ENCODE data around the gene KIRREL3.

KIRREL3 gene

GRCh38 chr11:126993599-126993998 lies 7.0 kb downstream of the KIRREL3 start:
- TF ChIP-seq CTCF (IDR thresholded peaks at IDR 0.05; ENCODE audit: control insufficient read depth, insufficient read depth, low read depth, low read length, missing control alignments), result no peak
- H3K4me3 ChIP-seq (ENCODE audit: control insufficient read depth, low read depth, low read length), result no peak overlapping the region
- DNase-seq (ENCODE audit: low read depth), result no peak

GRCh38 chr11:126992804-126993111 lies 7.8 kb downstream of the KIRREL3 start:
- peak overlapping the region; percentile 9 for H3K4me3 ChIP-seq (ENCODE audit: control insufficient read depth, low read depth, low read length)
- no peak for TF ChIP-seq CTCF (IDR thresholded peaks at IDR 0.05; ENCODE audit: control insufficient read depth, insufficient read depth, low read depth, low read length, missing control alignments)
- peak; percentile 85 for DNase-seq (ENCODE audit: low read depth)

- TF ChIP-seq CTCF (IDR thresholded peaks at IDR 0.05; ENCODE audit: control insufficient read depth, insufficient read depth, low read depth, low read length, missing control alignments), result no peak
- H3K4me3 ChIP-seq (ENCODE audit: control insufficient read depth, low read depth, low read length), result peak overlapping the region; percentile 9
- peak; percentile 96 for DNase-seq (ENCODE audit: low read depth)
Observed at GRCh38 chr11:126992065-126992803, 8.3 kb downstream of the KIRREL3 start.

- TF ChIP-seq CTCF (IDR thresholded peaks at IDR 0.05; ENCODE audit: control insufficient read depth, insufficient read depth, low read depth, low read length, missing control alignments), result no peak
- DNase-seq (ENCODE audit: low read depth), result no peak
- no peak overlapping the region for H3K4me3 ChIP-seq (ENCODE audit: control insufficient read depth, low read depth, low read length)
Observed at GRCh38 chr11:126991596-126991995, 9.0 kb downstream of the KIRREL3 start.

- H3K4me3 ChIP-seq (ENCODE audit: control insufficient read depth, low read depth, low read length), result no peak overlapping the region; the same call in 1 of the 2 replicates
- DNase-seq (ENCODE audit: low read depth), result no peak
- no peak for TF ChIP-seq CTCF (IDR thresholded peaks at IDR 0.05; ENCODE audit: control insufficient read depth, insufficient read depth, low read depth, low read length, missing control alignments)
Observed at GRCh38 chr11:126990716-126991480, 9.7 kb downstream of the KIRREL3 start.

- H3K4me3 ChIP-seq (ENCODE audit: control insufficient read depth, low read depth, low read length), result peak overlapping the region; percentile 35
- peak; percentile 43 for DNase-seq (ENCODE audit: low read depth)
- peak; percentile 99 for TF ChIP-seq CTCF (IDR thresholded peaks at IDR 0.05; ENCODE audit: control insufficient read depth, insufficient read depth, low read depth, low read length, missing control alignments)
Observed at GRCh38 chr11:126989942-126990715, 10.4 kb downstream of the KIRREL3 start.
